Measurements from ENCODE around the gene PLXNC1.
"Not testable (repeated sequence)": the region's sequence is repeated elsewhere in the genome, so short reads cannot be mapped to it uniquely, and the experiment has no call there.

The PLXNC1 gene

DNA sequence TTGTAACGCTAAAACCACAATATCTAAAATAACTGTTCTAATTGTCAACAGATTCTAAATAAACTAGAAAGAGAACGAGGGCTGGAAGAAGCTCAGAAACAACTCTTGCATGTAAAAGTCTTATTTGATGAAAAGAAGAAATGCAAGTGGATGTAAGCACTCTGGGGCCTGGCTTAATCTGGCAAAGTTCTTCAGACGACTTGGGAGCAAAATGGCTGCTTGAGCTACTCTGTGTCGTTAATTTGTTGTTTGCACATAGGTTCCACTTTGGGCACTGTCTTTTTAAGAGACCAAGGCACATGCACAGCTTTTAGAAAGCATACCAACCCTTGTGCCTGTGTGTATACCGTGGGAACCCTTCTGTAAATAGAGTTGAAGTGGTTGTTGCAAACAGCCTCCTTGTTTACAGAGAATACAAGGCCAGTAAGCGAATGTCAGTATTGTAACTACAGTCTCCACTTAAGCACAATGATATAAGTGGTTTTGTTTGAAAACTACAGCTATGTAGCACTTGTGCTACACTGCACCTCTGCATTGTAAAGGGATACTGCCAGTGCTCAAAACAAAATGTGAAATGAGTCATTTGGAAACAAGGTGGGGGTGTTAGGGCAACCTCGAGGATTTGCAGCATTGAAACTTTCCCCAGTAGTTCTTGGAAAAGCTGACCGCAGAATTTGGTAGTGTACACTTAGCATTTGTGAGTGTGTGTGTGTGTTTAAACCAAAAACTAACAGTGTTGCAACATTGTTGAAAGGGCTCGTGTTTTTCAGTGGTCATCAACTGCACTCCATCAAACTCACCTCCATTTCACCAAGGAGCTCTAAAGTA, 157.0 kb downstream of the PLXNC1 start:
- DNase-seq: peak; percentile 15 to 20

DNA sequence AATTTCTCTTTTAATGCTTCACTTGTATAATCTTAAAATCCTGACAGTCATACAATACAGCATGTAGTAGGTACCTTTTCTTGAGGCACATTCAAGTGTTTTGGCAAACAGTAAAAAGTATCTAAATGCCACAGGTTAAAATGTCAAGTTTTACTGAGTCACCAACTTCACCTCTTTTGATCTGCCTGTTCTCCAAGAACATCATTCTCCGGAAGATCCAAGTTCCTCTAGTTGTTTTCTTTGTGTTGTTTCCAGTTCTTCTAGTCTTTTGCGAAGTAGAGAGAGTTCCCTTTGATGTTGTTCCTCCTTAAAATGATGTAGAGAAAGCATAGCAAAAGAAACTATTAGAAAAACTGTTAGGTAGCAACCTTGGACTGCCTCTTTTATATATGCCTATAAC, 160.2 kb downstream of the PLXNC1 start:
- no peak for DNase-seq

DNA sequence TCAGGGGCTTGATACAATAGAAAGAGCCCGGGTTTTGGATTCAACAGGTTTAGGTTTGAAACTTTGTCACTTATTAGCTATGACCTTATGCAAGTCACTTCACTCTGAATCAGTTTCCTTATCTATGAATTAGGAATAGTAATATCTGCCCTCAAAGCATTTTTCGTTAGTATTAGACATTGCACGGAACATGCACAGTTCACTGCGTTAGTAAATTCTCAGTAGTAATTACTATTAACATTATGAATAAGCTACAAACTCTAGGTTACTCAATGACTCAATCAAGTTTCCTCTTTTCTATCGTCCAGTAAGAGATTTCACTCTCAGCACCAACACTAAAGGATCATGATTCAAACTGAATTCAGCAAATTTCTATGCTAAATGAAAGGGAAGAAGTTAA, 161.0 kb downstream of the PLXNC1 start:
- DNase-seq: no peak

DNA sequence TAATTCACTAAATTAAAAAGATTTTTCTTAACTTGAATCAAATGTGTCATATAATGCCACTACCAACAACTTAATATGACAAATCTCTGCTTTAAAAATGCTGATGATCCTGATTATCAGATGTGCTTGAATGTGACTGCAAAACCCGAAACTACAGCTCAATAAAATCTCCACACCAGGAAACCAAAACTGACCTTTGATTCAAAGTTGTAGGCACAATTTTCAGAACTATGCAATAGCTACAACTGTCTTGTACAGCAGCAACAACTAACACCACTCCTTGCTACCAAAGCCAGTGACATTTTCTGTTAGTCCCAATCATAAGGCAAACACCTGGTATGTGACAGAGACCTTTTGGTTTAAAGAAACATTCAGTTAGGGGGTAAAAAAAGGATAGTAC, 164.0 kb downstream of the PLXNC1 start:
- no peak for DNase-seq

DNA sequence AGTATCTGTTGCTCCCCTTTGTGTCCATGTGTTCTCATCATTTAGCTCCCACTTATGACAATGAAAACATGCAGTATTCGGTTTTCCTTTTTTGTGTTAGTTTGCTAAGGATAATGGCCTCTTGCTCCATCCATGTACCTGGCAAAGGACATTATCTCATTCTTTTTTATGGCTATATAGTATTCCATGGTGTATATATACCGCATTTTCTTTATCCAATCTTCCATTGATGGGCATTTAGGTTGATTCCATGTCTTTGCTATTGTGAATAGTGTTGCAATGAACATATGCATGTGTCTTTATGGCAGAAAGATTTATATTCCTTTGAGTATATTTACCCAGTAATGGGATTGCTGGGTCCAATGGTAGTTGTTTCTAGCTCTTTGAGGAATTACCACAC, 168.2 kb downstream of the PLXNC1 start:
- not testable (repeated sequence) for DNase-seq

DNA sequence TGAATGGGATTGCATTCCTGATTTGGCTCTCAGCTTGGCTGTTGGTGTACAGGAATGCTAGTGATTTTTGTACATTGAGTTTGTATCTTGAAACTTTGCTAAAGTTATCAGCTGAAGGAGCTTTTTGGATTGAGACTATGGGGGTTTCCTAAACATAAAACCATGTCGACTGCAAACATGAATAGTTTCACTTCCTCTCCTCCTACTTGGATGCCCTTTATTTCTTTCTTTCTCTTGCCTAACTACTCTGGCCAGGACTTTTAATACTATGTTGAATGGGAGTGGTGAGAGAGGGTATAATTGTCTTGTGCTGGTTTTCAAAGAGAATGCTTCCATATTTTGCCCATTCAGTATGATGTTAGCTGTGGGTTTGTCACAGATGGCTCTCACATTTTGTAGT, 169.8 kb downstream of the PLXNC1 start:
- DNase-seq: no peak

DNA sequence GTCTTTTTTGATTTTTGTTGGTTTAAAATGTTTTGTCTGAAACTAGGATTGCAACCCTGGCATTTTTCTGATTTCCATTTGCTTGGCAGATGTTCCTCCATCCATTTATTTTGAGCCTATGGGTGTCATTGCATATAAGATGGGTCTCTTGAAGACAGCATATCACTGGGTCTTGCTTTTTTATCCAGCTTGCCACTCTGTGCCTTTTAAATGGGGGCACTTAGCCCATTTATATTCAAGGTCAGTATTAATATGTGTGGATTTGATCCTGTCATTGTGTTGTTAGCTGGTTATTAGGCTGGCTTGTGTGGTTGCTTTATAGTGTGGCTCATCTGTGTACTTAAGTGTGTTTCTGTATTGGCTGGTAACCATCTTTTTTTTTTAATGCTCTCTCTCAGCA, 171.7 kb downstream of the PLXNC1 start:
- no peak for DNase-seq

DNA sequence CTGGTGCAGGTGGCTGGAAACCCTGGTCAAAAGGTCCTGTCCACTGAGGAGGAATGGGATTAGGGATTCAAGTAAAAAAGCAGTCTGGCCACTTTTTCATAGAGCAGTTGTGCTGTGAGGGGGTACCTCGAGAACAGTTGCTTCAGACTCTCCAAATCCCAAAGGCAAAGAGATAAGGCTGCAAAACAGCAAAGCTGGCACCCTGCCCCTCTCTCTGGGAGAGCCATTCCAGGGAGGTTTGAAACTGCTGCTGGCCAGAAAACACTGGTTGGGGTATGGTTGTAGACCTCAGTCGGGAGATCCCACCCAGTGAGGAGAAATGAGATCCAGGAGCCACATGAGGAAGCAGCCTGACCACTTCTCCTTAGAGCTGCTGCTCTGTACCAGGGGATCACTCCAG, 174.0 kb downstream of the PLXNC1 start:
- no peak for DNase-seq

DNA sequence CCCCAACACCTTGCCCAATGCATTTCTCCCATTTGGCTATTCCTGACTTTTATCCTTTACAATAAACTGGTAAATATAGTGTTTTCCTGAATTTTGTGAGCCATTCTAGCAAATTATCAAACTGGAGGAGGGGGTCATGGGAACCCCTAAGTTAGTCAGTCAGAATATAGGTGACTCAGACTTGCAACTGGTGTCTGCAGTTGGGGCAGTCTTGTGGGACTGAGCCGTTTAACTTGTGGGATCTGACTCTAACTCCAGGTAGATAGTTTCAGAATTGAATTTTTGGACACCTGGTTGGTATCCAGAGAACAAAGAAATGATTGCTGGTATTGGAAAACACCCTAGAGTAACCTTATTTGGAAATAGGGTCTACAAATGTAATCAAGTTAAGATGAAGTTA, 177.9 kb downstream of the PLXNC1 start:
- no peak for DNase-seq

DNA sequence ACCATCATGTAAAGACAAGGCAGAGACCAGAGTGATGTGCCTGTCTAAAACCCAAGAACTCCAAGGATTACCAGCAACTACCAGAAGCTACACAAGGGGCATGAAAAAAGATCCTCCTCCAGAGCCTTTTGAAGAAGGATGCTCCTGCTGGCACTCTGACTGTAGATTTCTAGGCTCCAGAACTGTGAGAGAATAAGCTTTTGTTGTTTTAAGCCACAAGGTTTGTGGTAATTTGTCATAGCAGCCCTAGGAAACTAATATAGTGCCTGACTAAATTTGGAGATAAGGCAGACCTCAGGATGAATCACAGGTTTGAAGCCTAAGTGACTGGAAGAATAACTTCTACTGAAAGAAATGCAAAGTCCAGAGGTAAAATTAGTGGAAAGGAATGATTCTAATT, 178.3 kb downstream of the PLXNC1 start:
- no peak for DNase-seq

DNA sequence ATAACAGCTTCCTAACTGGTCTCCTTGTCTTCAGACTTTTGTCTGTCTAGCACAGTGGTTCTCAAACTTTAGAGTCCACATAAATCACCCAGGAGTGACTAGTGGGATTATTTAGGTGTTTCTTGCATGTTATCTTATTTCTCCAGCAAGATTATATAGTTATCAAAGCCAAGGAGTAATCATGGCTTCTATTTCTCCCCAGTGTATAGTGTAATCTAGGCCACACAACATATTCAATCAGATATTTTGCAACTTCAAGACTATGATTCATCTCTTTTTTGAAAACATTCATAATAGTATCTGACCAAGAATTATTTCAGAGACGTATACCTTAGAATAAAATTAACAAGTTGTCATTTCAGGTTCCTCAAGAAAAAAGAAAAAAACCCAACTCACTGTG, 179.4 kb downstream of the PLXNC1 start:
- DNase-seq: no peak

DNA sequence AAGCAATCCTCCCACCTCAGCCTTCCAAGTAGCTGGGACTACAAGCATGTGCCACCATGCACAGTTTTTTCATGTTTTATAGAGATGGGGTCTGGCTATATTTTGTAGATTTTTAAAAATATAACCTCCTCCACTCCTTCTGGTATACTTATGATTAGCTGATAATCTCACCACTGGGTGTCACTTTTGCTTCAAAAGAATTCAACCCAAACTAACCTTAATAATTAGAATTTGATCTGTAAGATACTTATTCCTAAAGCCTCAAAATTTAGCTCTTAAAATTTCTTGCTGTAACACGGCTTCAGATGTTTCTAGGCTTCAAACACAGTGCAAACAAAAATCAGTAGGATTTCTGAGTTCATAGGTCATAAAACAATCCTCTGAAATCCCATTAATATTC, 181.0 kb downstream of the PLXNC1 start:
- no peak for DNase-seq

DNA sequence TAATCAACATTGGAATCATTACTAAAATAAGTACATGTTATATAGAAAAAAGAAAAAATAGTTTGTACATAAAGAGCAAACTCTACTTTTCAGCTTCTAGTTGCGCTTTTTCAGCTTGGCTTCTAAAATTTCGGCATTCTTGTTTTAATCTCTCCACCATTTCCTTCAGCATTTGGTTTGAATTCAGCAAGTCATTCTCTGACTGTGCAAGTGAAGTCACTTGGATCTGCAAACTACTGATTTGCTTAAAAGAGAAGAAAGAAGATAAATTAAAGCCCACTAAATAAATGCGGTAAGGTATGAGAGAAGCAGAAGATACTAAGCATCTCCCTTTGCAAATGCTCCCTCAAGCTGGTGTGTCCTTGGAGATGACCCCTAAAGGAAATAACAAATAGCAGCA, 185.0 kb downstream of the PLXNC1 start:
- no peak for DNase-seq

DNA sequence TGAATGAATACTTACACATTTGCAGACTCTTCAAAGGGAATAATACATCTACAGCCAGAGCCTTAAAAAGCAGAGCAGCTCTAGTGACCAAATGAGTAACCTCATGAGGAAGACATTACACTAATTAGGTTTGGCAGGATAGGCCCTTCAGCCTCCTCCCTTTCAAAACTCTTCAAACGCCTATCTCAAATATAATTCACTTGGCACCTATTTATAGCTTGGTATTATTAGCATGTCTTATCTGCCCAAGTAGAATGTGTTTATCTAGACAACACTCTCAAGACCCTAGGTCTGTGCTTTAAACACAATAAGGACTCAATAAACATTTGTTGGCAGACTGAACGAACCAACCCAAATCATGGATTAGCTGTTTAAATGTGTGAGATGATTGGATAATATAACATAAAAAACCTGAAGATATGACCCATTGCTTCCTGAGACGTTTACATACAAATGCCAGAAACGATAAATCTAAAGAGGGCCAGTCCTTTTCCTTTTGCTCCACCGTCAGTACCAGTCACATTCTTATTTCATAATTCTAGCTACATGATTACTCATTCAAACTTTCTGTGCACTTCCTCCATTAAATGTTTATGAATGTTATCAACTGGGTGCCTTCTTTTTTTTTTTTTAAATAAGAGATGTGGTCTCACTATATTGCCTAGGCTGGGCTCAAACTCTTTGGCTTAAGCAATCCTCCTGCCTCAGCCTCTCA, 188.0 kb downstream of the PLXNC1 start:
- DNase-seq: no peak

DNA sequence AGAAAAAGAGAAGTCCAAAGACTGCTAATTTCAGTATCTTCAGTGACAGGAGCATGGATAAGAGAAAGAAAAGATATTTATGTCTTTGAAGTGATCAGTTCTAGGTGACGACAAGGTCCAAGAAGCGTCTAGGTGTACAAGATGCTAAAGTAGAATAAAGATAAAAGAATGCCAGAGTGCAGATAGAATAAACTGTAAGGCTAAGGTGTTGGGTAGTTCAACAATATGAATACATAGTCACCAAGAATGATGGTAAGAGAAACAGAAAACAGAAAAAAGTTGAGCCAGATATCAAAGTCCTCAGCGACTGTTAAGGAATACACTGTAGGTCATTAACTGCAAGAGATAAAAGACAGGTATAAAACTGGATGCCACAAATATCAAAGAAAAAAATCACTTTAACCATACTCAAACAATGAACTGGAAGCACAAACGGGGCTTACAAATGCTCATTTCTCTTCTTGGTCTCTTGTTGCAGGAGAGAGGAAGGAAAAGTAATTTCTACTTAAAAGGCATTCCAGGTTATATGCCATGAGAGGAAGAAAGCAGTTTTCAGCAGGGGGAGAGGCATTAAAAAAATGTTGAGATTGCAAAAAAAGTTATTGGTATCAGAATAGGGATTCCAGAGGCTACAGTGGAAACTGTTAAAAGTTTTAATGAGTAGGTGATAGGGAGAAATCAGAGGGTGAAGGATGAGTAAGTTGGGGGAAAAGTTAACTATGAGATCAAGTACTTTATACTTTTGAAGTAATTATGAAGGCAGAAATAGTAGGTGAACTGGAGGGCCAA, 189.8 kb downstream of the PLXNC1 start:
- no peak for DNase-seq

DNA sequence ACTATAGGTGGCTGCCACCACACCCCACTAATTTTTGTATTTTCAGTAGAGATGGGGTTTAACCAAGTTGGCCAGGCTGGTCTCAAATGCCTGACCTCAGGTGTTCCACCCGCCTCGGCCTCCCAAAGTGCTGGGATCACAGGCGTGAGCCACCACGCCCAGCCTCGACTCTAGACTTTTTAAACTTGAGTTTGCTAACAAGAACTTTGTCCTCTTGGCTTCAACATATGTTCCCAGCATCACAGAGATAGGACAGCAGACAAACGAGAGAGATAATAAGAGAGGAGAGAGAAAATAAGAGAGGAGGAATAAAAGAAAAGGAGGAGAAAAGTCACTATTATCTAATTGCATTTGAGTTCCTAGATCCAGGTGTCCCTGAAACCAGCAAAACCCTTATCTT, 192.2 kb downstream of the PLXNC1 start:
- DNase-seq: no peak

DNA sequence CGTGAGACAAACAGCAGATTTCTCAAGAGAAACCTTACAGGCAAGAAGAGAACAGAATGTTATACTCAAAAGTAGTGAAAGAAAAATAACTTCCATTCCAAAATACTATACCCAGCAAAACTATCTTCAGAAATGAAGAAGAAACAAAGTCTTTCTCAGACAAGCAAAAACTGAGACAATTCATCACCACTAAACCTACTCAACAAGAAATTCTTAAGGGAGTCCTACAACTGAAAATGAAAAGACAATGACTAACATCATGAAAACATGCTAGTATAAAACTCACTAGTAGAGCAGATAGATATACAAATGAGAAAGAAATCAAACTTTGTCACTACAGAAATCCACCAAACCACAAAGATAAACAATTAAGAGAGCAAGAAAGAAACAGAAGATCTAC, 204.8 kb downstream of the PLXNC1 start:
- DNase-seq: no peak
